Progenitor cell of endocrine pancreas (in vitro differentiated cells): ENCODE data around the gene CLTB. TPM values are rescaled to one million over a fixed set of nuclear protein-coding genes. Genes with fewer than 3 reads are reported as not detected.
"Not testable (repeated sequence)": the region's sequence is repeated elsewhere in the genome, so short reads cannot be mapped to it uniquely, and the experiment has no call there.

Experiments
- DNase-seq: peaks from one replicate; pipeline ENCODE4 v3.0.0; 2021; ENCODE audit warnings: low spot score; ENCODE audit not compliant: unreplicated experiment
- H3K27ac Mint-ChIP-seq: 2 replicates; pipeline ENCODE4 v1.8.0; 2021; ENCODE audit warnings: mild to moderate bottlenecking, moderate library complexity, mixed read lengths
- H3K27me3 Mint-ChIP-seq: 2 replicates; pipeline ENCODE4 v1.8.0; 2021; ENCODE audit warnings: mixed read lengths
- H3K36me3 Mint-ChIP-seq: 2 replicates; pipeline ENCODE4 v1.8.0; 2022; ENCODE audit warnings: mixed read lengths; ENCODE audit not compliant: insufficient read depth
- H3K4me1 Mint-ChIP-seq: 2 replicates; pipeline ENCODE4 v1.8.0; 2021; ENCODE audit warnings: low read depth, mixed read lengths
- H3K4me3 Mint-ChIP-seq: 2 replicates; pipeline ENCODE4 v1.8.0; 2021; ENCODE audit warnings: low read depth, mild to moderate bottlenecking, moderate library complexity, mixed read lengths
- H3K9me3 Mint-ChIP-seq: 2 replicates; pipeline ENCODE4 v1.8.0; 2021; ENCODE audit warnings: low read depth, mixed read lengths
- CTCF ChIP-seq: fragments of 200-600 bp; sonication (generic); IDR thresholded peaks from one replicate; pipeline ENCODE4 v1.5.0; 2021; ENCODE audit warnings: antibody characterized with exemption, mild to moderate bottlenecking; ENCODE audit not compliant: unreplicated experiment
- total RNA-seq: library from RNA; stranded (reverse); gene quantifications from 2 replicates; pipeline ENCODE4 v1.2.1, GENCODE V29; 2021

The CLTB gene
- total RNA-seq, 1 donor from 2014 or later: 29.1 TPM

GRCh38 chr5:176408590-176408989 is 7.7 kb downstream of the CLTB start:
- no peaks in the 10 kb centered on the region for H3K27me3 Mint-ChIP-seq
- H3K36me3 Mint-ChIP-seq: peaks cover 2% of the 10 kb centered on the region
- H3K9me3 Mint-ChIP-seq: no peaks in the 10 kb centered on the region
- DNase-seq: no peak
- H3K27ac Mint-ChIP-seq: no peak overlapping the region
- H3K4me1 Mint-ChIP-seq: peaks cover 2% of the 10 kb centered on the region
- H3K4me3 Mint-ChIP-seq: no peak overlapping the region
- no peak for TF ChIP-seq CTCF

GRCh38 chr5:176408252-176408573 is 8.1 kb downstream of the CLTB start:
- not testable (repeated sequence) for H3K36me3 Mint-ChIP-seq, DNase-seq, H3K4me1 Mint-ChIP-seq, H3K27ac Mint-ChIP-seq, H3K9me3 Mint-ChIP-seq, H3K4me3 Mint-ChIP-seq, H3K27me3 Mint-ChIP-seq

GRCh38 chr5:176407456-176408251 is 8.7 kb downstream of the CLTB start:
- H3K27ac Mint-ChIP-seq: no peak overlapping the region
- H3K4me3 Mint-ChIP-seq: no peak overlapping the region
- no peak for TF ChIP-seq CTCF
- H3K27me3 Mint-ChIP-seq: no peaks in the 10 kb centered on the region
- peaks cover 2% of the 10 kb centered on the region for H3K36me3 Mint-ChIP-seq
- DNase-seq: no peak
- H3K9me3 Mint-ChIP-seq: no peaks in the 10 kb centered on the region
- peaks cover 2% of the 10 kb centered on the region for H3K4me1 Mint-ChIP-seq

GRCh38 chr5:176406436-176407052 is 9.8 kb downstream of the CLTB start:
- H3K4me1 Mint-ChIP-seq: peaks cover 2% of the 10 kb centered on the region
- DNase-seq: no peak
- no peak overlapping the region for H3K4me3 Mint-ChIP-seq
- TF ChIP-seq CTCF: no peak
- H3K27me3 Mint-ChIP-seq: no peaks in the 10 kb centered on the region
- H3K36me3 Mint-ChIP-seq: peaks cover 2% of the 10 kb centered on the region
- H3K27ac Mint-ChIP-seq: no peak overlapping the region
- H3K9me3 Mint-ChIP-seq: no peaks in the 10 kb centered on the region

- H3K27me3 Mint-ChIP-seq: no peaks in the 10 kb centered on the region
- H3K4me1 Mint-ChIP-seq: peaks cover 2% of the 10 kb centered on the region
- no peak overlapping the region for H3K4me3 Mint-ChIP-seq
- peaks cover 2% of the 10 kb centered on the region for H3K36me3 Mint-ChIP-seq
- peak; percentile 49 for TF ChIP-seq CTCF
- H3K9me3 Mint-ChIP-seq: no peaks in the 10 kb centered on the region
- peak overlapping the region; percentile 65 for H3K27ac Mint-ChIP-seq
- no peak for DNase-seq
Observed at GRCh38 chr5:176405656-176406435, 10.5 kb downstream of the CLTB start.
